HepG2 (cell line): ENCODE measurements around the gene ABHD2.

Source experiments
- CEBPB ChIP-seq: IDR thresholded peaks from 2 replicates; pipeline ENCODE4 v1.6.1; 2011; ENCODE audit warnings: low read depth, low read length, improper control_type of control experiment, borderline replicate concordance
- DNMT1 ChIP-seq: sonication (generic); formaldehyde crosslinking; IDR thresholded peaks from 2 replicates; pipeline ENCODE4 v1.5.1; 2020; ENCODE audit warnings: mild to moderate bottlenecking, missing genetic modification reagents
- MZF1 ChIP-seq: sonication (generic); formaldehyde crosslinking; IDR thresholded peaks from 2 replicates; pipeline ENCODE4 v1.8.1; 2023; ENCODE audit warnings: mild to moderate bottlenecking, missing genetic modification reagents, borderline replicate concordance
- POLR2A ChIP-seq, 2 experiments: IDR thresholded peaks; 2 replicates each; pipeline ENCODE4 v1.6.1; 2011; ENCODE audit warnings: low read depth in 2 of 2, low read length in 2 of 2, mild to moderate bottlenecking in 1 of 2, moderate library complexity in 1 of 2; ENCODE audit not compliant: insufficient read depth in 1 of 2
- YY1 ChIP-seq: IDR thresholded peaks from 2 replicates; pipeline ENCODE4 v1.6.1; 2011; ENCODE audit warnings: low read length, low read depth, moderate library complexity, mild to moderate bottlenecking; ENCODE audit not compliant: insufficient read depth, insufficient replicate concordance
- ZBTB10 ChIP-seq: sonication (generic); formaldehyde crosslinking; IDR thresholded peaks from 2 replicates; pipeline ENCODE4 v1.4.0; 2020; ENCODE audit warnings: missing genetic modification reagents, borderline replicate concordance
- ZHX1 ChIP-seq: sonication (generic); formaldehyde crosslinking; IDR thresholded peaks from 2 replicates; pipeline ENCODE4 v1.8.1; 2022; ENCODE audit warnings: low read depth, mild to moderate bottlenecking, missing genetic modification reagents
- ZNF18 ChIP-seq: sonication (generic); formaldehyde crosslinking; IDR thresholded peaks from 2 replicates; pipeline ENCODE4 v1.8.0; 2022; ENCODE audit warnings: mild to moderate bottlenecking, missing genetic modification reagents; ENCODE audit not compliant: insufficient replicate concordance
- ZNF274 ChIP-seq: sonication (generic); formaldehyde crosslinking; IDR thresholded peaks from 2 replicates; pipeline ENCODE4 v1.5.1; 2020; ENCODE audit warnings: mild to moderate bottlenecking, missing genetic modification reagents

- TF ChIP-seq ZNF18 (CRISPR knock-in tag) (no peak), POLR2A (IDR thresholded peaks at IDR 0.05; ENCODE audit: insufficient read depth in 1 of 2, low read depth in 2 of 2, low read length in 2 of 2) (no peak), ZBTB10 (no peak), ZNF274 (CRISPR knock-in tag) (no peak), YY1 (no peak), ZHX1 (no peak), CEBPB (no peak), MZF1 (no peak), DNMT1 (no peak)
Observed at GRCh38 chr15:89203705-89204273, 115.5 kb downstream of the ABHD2 start.
